Activated gamma-delta T cell (primary cell): Measurements from ENCODE around the gene ZBTB16.

Source experiments
- DNase-seq: peaks from one replicate; lab custom pipeline; 2025; lab: John Stamatoyannopoulos, UW

ZBTB16 gene

GRCh38 chr11:114243461-114244372 lies 184.2 kb downstream of the ZBTB16 start:
- DNase-seq = no peak

GRCh38 chr11:114244726-114245394 lies 185.3 kb downstream of the ZBTB16 start:
- no peak for DNase-seq

- no peak for DNase-seq
These were observed 187.0 kb downstream of the ZBTB16 start for GRCh38 chr11:114246321-114247069.

GRCh38 chr11:114247070-114247789 lies 187.7 kb downstream of the ZBTB16 start:
- DNase-seq = no peak

- DNase-seq = no peak
These were observed 190.7 kb downstream of the ZBTB16 start for GRCh38 chr11:114250180-114250579.

GRCh38 chr11:114250993-114251814 lies 191.7 kb downstream of the ZBTB16 start:
- no peak for DNase-seq

GRCh38 chr11:114251815-114252337 lies 192.4 kb downstream of the ZBTB16 start:
- no peak for DNase-seq

GRCh38 chr11:114252767-114253166 lies 193.3 kb downstream of the ZBTB16 start:
- DNase-seq = no peak

- no peak for DNase-seq
These were observed 194.3 kb downstream of the ZBTB16 start for GRCh38 chr11:114253771-114254170.

GRCh38 chr11:114254571-114255146 lies 195.1 kb downstream of the ZBTB16 start:
- no peak for DNase-seq

- DNase-seq = no peak
These were observed 195.8 kb downstream of the ZBTB16 start for GRCh38 chr11:114255289-114255688.

- DNase-seq = no peak
These were observed 196.9 kb downstream of the ZBTB16 start for GRCh38 chr11:114256176-114256966.

- no peak for DNase-seq
These were observed 197.4 kb downstream of the ZBTB16 start for GRCh38 chr11:114256967-114257286.

GRCh38 chr11:114257621-114258558 lies 198.4 kb downstream of the ZBTB16 start:
- no peak for DNase-seq

- no peak for DNase-seq
These were observed 199.2 kb downstream of the ZBTB16 start for GRCh38 chr11:114258696-114259095.

- no peak for DNase-seq
These were observed 199.6 kb downstream of the ZBTB16 start for GRCh38 chr11:114259124-114259526.

- DNase-seq = no peak
These were observed 200.1 kb downstream of the ZBTB16 start for GRCh38 chr11:114259551-114259983.

GRCh38 chr11:114260077-114260476 lies 200.6 kb downstream of the ZBTB16 start:
- DNase-seq = no peak
